H9 (cell line): ENCODE results near the gene SCN1B. TPM values are rescaled to one million over a fixed set of nuclear protein-coding genes. Genes with fewer than 3 reads are reported as not detected.

Experiments used
- DNase-seq: peaks from one replicate; pipeline ENCODE4 v3.0.0-alpha.2; 2017
- H2AFZ ChIP-seq: one replicate; pipeline ENCODE4 v1.6.1; 2013; ENCODE audit warnings: mild to moderate bottlenecking, low read length, control low read depth, moderate library complexity
- H2AK5ac ChIP-seq: 2 replicates; pipeline ENCODE4 v1.6.1; 2013; ENCODE audit warnings: low read length, control low read depth, mixed read lengths; ENCODE audit not compliant: insufficient read length
- H2BK120ac ChIP-seq: one replicate; pipeline ENCODE4 v1.6.1; 2013; ENCODE audit warnings: low read depth, mild to moderate bottlenecking, low read length, control low read depth, inconsistent platforms; ENCODE audit not compliant: poor library complexity, severe bottlenecking
- H2BK12ac ChIP-seq: 2 replicates; pipeline ENCODE4 v1.6.1; 2013; ENCODE audit warnings: low read length, control low read depth, mixed read lengths, low read depth; ENCODE audit not compliant: insufficient read length
- H2BK15ac ChIP-seq: 2 replicates; pipeline ENCODE4 v1.6.1; 2013; ENCODE audit warnings: low read depth, low read length, control low read depth
- H2BK20ac ChIP-seq: one replicate; pipeline ENCODE4 v1.6.1; 2013; ENCODE audit warnings: low read depth, mild to moderate bottlenecking, low read length, control low read depth, inconsistent platforms; ENCODE audit not compliant: poor library complexity, severe bottlenecking
- H2BK5ac ChIP-seq: 2 replicates; pipeline ENCODE4 v1.6.1; 2013; ENCODE audit warnings: low read length, control low read depth, mixed read lengths; ENCODE audit not compliant: insufficient read length
- H3K14ac ChIP-seq: 2 replicates; pipeline ENCODE4 v1.6.1; 2013; ENCODE audit warnings: low read length, control low read depth; ENCODE audit not compliant: insufficient read depth
- H3K18ac ChIP-seq: 2 replicates; pipeline ENCODE4 v1.6.1; 2013; ENCODE audit warnings: low read depth, mild to moderate bottlenecking, mixed read lengths, low read length, control low read depth; ENCODE audit not compliant: insufficient read length
- H3K23ac ChIP-seq: 2 replicates; pipeline ENCODE4 v1.6.1; 2013; ENCODE audit warnings: low read length, control low read depth, mixed read lengths, low read depth; ENCODE audit not compliant: insufficient read length
- H3K23me2 ChIP-seq: 2 replicates; pipeline ENCODE4 v1.6.1; 2013; ENCODE audit warnings: low read depth, mild to moderate bottlenecking, mixed read lengths, low read length, control low read depth; ENCODE audit not compliant: insufficient read length, poor library complexity, severe bottlenecking
- H3K27ac ChIP-seq: 2 replicates; pipeline ENCODE4 v1.5.1; 2013; ENCODE audit warnings: low read length, control low read depth, mixed read lengths, low read depth; ENCODE audit not compliant: insufficient read length
- H3K27me3 ChIP-seq: 2 replicates; pipeline ENCODE4 v1.6.1; 2013; ENCODE audit warnings: low read length, control low read depth, inconsistent platforms; ENCODE audit not compliant: insufficient read depth
- H3K4ac ChIP-seq: 2 replicates; pipeline ENCODE4 v1.6.1; 2013; ENCODE audit warnings: low read depth, mild to moderate bottlenecking, control low read depth, inconsistent platforms, low read length, moderate library complexity
- H3K4me1 ChIP-seq: 2 replicates; pipeline ENCODE4 v1.6.1; 2013; ENCODE audit warnings: low read length, control low read depth, inconsistent platforms; ENCODE audit not compliant: insufficient read depth
- H3K4me2 ChIP-seq: 2 replicates; pipeline ENCODE4 v1.6.1; 2013; ENCODE audit warnings: low read length, control low read depth, mixed read lengths; ENCODE audit not compliant: insufficient read length, insufficient read depth
- H3K56ac ChIP-seq: 2 replicates; pipeline ENCODE4 v1.6.1; 2013; ENCODE audit warnings: low read depth, mild to moderate bottlenecking, mixed read lengths, low read length, control low read depth; ENCODE audit not compliant: insufficient read length
- H3K79me1 ChIP-seq: 2 replicates; pipeline ENCODE4 v1.6.1; 2013; ENCODE audit warnings: low read depth, mild to moderate bottlenecking, moderate library complexity, low read length, control low read depth, inconsistent platforms; ENCODE audit not compliant: insufficient read depth, poor library complexity, severe bottlenecking
- H3K79me2 ChIP-seq: 2 replicates; pipeline ENCODE4 v1.6.1; 2013; ENCODE audit warnings: low read length, control low read depth, inconsistent platforms; ENCODE audit not compliant: insufficient read depth
- H3K9ac ChIP-seq: 2 replicates; pipeline ENCODE4 v1.6.1; 2013; ENCODE audit warnings: low read length, control low read depth, mixed read lengths; ENCODE audit not compliant: insufficient read length; ENCODE audit errors: extremely low read depth
- H3K9me3 ChIP-seq: one replicate; pipeline ENCODE4 v1.6.1; 2013; ENCODE audit warnings: low read depth, low read length, inconsistent platforms; ENCODE audit not compliant: control insufficient read depth
- H3T11ph ChIP-seq: one replicate; pipeline ENCODE4 v1.6.1; 2013; ENCODE audit warnings: mild to moderate bottlenecking, low read length, control low read depth, inconsistent platforms
- H4K20me1 ChIP-seq: one replicate; pipeline ENCODE4 v1.6.1; 2013; ENCODE audit not compliant: control insufficient read depth, insufficient read length, insufficient read depth
- H4K5ac ChIP-seq: 2 replicates; pipeline ENCODE4 v1.6.1; 2013; ENCODE audit warnings: low read depth, mild to moderate bottlenecking, mixed read lengths, low read length, control low read depth; ENCODE audit not compliant: insufficient read length
- H4K8ac ChIP-seq: replicated peaks from 2 replicates; pipeline ENCODE4 v1.6.1; 2013; ENCODE audit warnings: low read length, control low read depth, mixed read lengths, low read depth; ENCODE audit not compliant: insufficient read length
- H4K91ac ChIP-seq: 2 replicates; pipeline ENCODE4 v1.6.1; 2013; ENCODE audit warnings: low read depth, mild to moderate bottlenecking, moderate library complexity, mixed read lengths, low read length, control low read depth; ENCODE audit not compliant: insufficient read length
- H3K27ac Mint-ChIP-seq, 3 experiments: 2 replicates in 2 of 3; 3 replicates in 1 of 3; pipeline ENCODE4 v1.8.0; 2020 to 2021; ENCODE audit warnings: mixed read lengths in 3 of 3, mild to moderate bottlenecking in 1 of 3, moderate library complexity in 1 of 3
- H3K27me3 Mint-ChIP-seq: 2 replicates; pipeline ENCODE4 v1.8.0; 2021; ENCODE audit warnings: low read depth, mild to moderate bottlenecking, moderate library complexity, mixed read lengths
- H3K36me3 Mint-ChIP-seq, 3 experiments: 2 replicates in 2 of 3; 3 replicates in 1 of 3; pipeline ENCODE4 v1.8.0; 2020 to 2021; ENCODE audit warnings: low read depth in 3 of 3, mixed read lengths in 3 of 3; ENCODE audit not compliant: insufficient read depth in 1 of 3
- H3K4me1 Mint-ChIP-seq, 2 experiments: 2 replicates each; pipeline ENCODE4 v1.8.0; 2020; ENCODE audit warnings: mixed read lengths in 2 of 2
- H3K4me3 Mint-ChIP-seq, 2 experiments: 2 replicates in 1 of 2; 3 replicates in 1 of 2; pipeline ENCODE4 v1.8.0; 2020 to 2021; ENCODE audit warnings: mild to moderate bottlenecking in 2 of 2, mixed read lengths in 2 of 2, moderate library complexity in 1 of 2
- H3K9me3 Mint-ChIP-seq, 2 experiments: 2 replicates in 1 of 2; 3 replicates in 1 of 2; pipeline ENCODE4 v1.8.0; 2020; ENCODE audit warnings: mild to moderate bottlenecking in 2 of 2, mixed read lengths in 2 of 2, moderate library complexity in 1 of 2
- CTCF ChIP-seq: fragments of 200-600 bp; sonication (generic); conservative IDR thresholded peaks from 3 replicates; pipeline ENCODE4 v1.8.0; 2021; ENCODE audit warnings: antibody characterized with exemption, mild to moderate bottlenecking
- WGBS: extraction: QIAGEN DNeasy Blood & Tissue Kit; methylation state at CpG from one replicate; pipeline ENCODE4 v1.1.7; 2013; ENCODE audit warnings: missing lambda C conversion rate, low lambda C conversion rate, mixed read lengths; ENCODE audit not compliant: insufficient read length; ENCODE audit errors: extremely low coverage; 5-methylcytosine and 5-hydroxymethylcytosine counted together
- total RNA-seq: library from RNA; stranded (reverse); gene quantifications from 2 replicates; pipeline ENCODE4 v1.2.1, GENCODE V29; 2021

The SCN1B gene
- total RNA-seq, 1 experiment from 2014 or later: 3.8 TPM

GRCh38 chr19:35062942-35063341, 32.7 kb downstream of the SCN1B start:
- no peak for TF ChIP-seq CTCF
- Histone ChIP-seq H3K56ac (no peak overlapping the region), H2BK12ac (no peak overlapping the region), H2BK15ac (no peak overlapping the region), H3T11ph (no peak overlapping the region), H3K79me2 (no peaks in the 10 kb centered on the region), H3K4ac (no peak overlapping the region), H3K18ac (no peak overlapping the region), H3K14ac (no peak overlapping the region), H3K9ac (no peak overlapping the region), H3K4me1 (no peaks in the 10 kb centered on the region), H3K23me2 (no peaks in the 10 kb centered on the region), H3K23ac (no peak overlapping the region), H3K9me3 (no peaks in the 10 kb centered on the region), H4K5ac (no peak overlapping the region), H4K20me1 (no peaks in the 10 kb centered on the region), H2BK120ac (no peak overlapping the region), H2BK20ac (no peak overlapping the region), H2AK5ac (no peak overlapping the region), H4K8ac (no peak overlapping the region), H3K79me1 (no peaks in the 10 kb centered on the region), H3K4me2 (no peak overlapping the region), H4K91ac (no peak overlapping the region), H2BK5ac (no peak overlapping the region), H3K27me3 (no peaks in the 10 kb centered on the region), H3K27ac (no peak overlapping the region), H2AFZ (no peak overlapping the region)
- Mint-ChIP-seq H3K4me3 (no peak overlapping the region), H3K27me3 (peaks cover 32% of the 10 kb centered on the region), H3K9me3 (peaks cover 0 to 5% of the 10 kb centered on the region in 2 experiments; a peak in 1 of 5 replicates), H3K36me3 (peaks cover 0 to 4% (median 0%) of the 10 kb centered on the region in 3 experiments; a peak in 2 of 7 replicates), H3K4me1 (peaks cover 12% of the 10 kb centered on the region in 2 experiments), H3K27ac (no peak overlapping the region)
- WGBS: no CpG with 5 or more reads among the region's 7 CpGs
- DNase-seq: no peak
